Measurements from ENCODE around the gene PRPH.
"Not testable (repeated sequence)": the region's sequence is repeated elsewhere in the genome, so short reads cannot be mapped to it uniquely, and the experiment has no call there.

Gene PRPH

DNA sequence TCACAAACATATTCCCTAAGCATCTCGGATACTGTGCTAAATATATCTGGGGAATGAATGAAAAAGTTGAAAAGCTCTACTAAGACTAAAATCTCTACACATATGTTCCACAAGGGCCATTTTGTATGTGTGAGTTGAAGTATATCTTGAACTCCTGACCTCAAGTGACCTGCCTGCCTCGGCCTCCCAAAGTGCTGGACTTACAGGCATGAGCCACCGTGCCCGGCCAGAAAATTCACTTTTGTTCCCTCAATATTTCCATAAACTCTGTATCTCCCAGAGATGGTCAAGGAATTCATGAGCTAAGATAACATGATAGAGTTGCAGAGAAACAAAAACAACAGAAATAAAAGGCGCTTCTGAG lies 31.6 kb upstream of the PRPH start:
- H3K4me3 ChIP-seq (ENCODE audit: low read depth, low read length), result no peak overlapping the region
- no peak overlapping the region for H3K9ac ChIP-seq (ENCODE audit: low read depth, low read length)
- H3K27ac ChIP-seq (ENCODE audit: low read depth, low read length), result no peak overlapping the region

GRCh38 chr12:49264466-49264872 lies 30.5 kb upstream of the PRPH start:
- peaks cover 30% of the 10 kb centered on the region for H3K36me3 ChIP-seq (ENCODE audit: control insufficient read depth, insufficient read depth, low read length)
- H3K4me3 ChIP-seq (ENCODE audit: low read depth, low read length), result peak overlapping the region; percentile 97
- peaks cover 25% of the 10 kb centered on the region for H3K4me1 ChIP-seq (ENCODE audit: control insufficient read depth, insufficient read depth, low read length)
- no peaks in the 10 kb centered on the region for H3K9me3 ChIP-seq (ENCODE audit: control insufficient read depth, insufficient read depth, low read length)
- H3K27ac ChIP-seq (ENCODE audit: low read depth, low read length), result peak overlapping the region; percentile 96
- no peaks in the 10 kb centered on the region for H3K27me3 ChIP-seq (ENCODE audit: control insufficient read depth, insufficient read depth, low read length)
- H3K9ac ChIP-seq (ENCODE audit: low read depth, low read length), result peak overlapping the region; percentile 81

More for the DNA sequence above, 31.6 kb upstream of the PRPH start:
- H3K9me3 ChIP-seq (ENCODE audit: control insufficient read depth, insufficient read depth, low read length), result no peaks in the 10 kb centered on the region
- peaks cover 21% of the 10 kb centered on the region for H3K4me1 ChIP-seq (ENCODE audit: control insufficient read depth, insufficient read depth, low read length)
- peaks cover 19% of the 10 kb centered on the region for H3K36me3 ChIP-seq (ENCODE audit: control insufficient read depth, insufficient read depth, low read length)
- no peaks in the 10 kb centered on the region for H3K27me3 ChIP-seq (ENCODE audit: control insufficient read depth, insufficient read depth, low read length)

GRCh38 chr12:49264873-49265792 lies 29.8 kb upstream of the PRPH start, which contains the start of gene TUBA1C:
Gene TUBA1C (plus strand): TSS chr12:49265082. CDS start chr12:49265182, 100 bp downstream.
- Histone ChIP-seq H3K36me3 (ENCODE audit: control insufficient read depth, insufficient read depth, low read length) (peaks cover 36% of the 10 kb centered on the region), H3K27ac (ENCODE audit: low read depth, low read length) (peak within 1 kb of the TSS; percentile 96), H3K4me1 (ENCODE audit: control insufficient read depth, insufficient read depth, low read length) (peaks cover 24% of the 10 kb centered on the region)

DNA sequence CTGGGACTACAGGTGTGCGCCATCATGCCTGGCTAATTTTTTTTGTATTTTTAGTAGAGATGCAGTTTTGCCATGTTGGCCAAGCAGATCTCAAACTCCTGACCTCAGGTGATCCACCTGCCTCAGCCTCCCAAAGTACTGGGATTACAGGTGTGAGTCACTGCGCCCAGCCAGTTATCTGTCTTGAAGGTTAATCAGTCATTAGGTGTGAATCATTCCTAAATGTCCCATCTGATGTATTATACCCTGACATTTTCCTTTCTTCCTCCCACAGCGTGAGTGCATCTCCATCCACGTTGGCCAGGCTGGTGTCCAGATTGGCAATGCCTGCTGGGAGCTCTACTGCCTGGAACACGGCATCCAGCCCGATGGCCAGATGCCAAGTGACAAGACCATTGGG lies 25.8 kb upstream of the PRPH start:
- Histone ChIP-seq H3K27ac (ENCODE audit: low read depth, low read length) (peak overlapping the region; percentile 89), H3K36me3 (ENCODE audit: control insufficient read depth, insufficient read depth, low read length) (peaks cover 71% of the 10 kb centered on the region), H3K4me1 (ENCODE audit: control insufficient read depth, insufficient read depth, low read length) (peaks cover 22% of the 10 kb centered on the region)
- H3K4me3 ChIP-seq (ENCODE audit: low read depth, low read length); H3K9me3 ChIP-seq (ENCODE audit: control insufficient read depth, insufficient read depth, low read length); H3K9ac ChIP-seq (ENCODE audit: low read depth, low read length); H3K27me3 ChIP-seq (ENCODE audit: control insufficient read depth, insufficient read depth, low read length): not testable (repeated sequence)

More at GRCh38 chr12:49264873-49265792, 29.8 kb upstream of the PRPH start, which contains the start of gene TUBA1C:
- Histone ChIP-seq H3K9ac (ENCODE audit: low read depth, low read length) (peak within 1 kb of the TSS; percentile 97), H3K4me3 (ENCODE audit: low read depth, low read length) (peak within 1 kb of the TSS; percentile 97), H3K27me3 (ENCODE audit: control insufficient read depth, insufficient read depth, low read length) (no peaks in the 10 kb centered on the region), H3K9me3 (ENCODE audit: control insufficient read depth, insufficient read depth, low read length) (no peaks in the 10 kb centered on the region)

GRCh38 chr12:49272790-49273725 lies 21.9 kb upstream of the PRPH start:
- no peak overlapping the region for H3K9ac ChIP-seq (ENCODE audit: low read depth, low read length)
- peaks cover 53% of the 10 kb centered on the region for H3K36me3 ChIP-seq (ENCODE audit: control insufficient read depth, insufficient read depth, low read length)
- no peak overlapping the region for H3K4me3 ChIP-seq (ENCODE audit: low read depth, low read length)
- H3K27me3 ChIP-seq (ENCODE audit: control insufficient read depth, insufficient read depth, low read length), result no peaks in the 10 kb centered on the region
- H3K9me3 ChIP-seq (ENCODE audit: control insufficient read depth, insufficient read depth, low read length), result no peaks in the 10 kb centered on the region
- H3K4me1 ChIP-seq (ENCODE audit: control insufficient read depth, insufficient read depth, low read length), result peaks cover 4% of the 10 kb centered on the region; the same call in 1 of the 2 replicates
- no peak overlapping the region for H3K27ac ChIP-seq (ENCODE audit: low read depth, low read length)

- peaks cover under 1% of the 10 kb centered on the region; the same call in 1 of the 2 replicates for H3K4me1 ChIP-seq (ENCODE audit: control insufficient read depth, insufficient read depth, low read length)
- no peak overlapping the region for H3K27ac ChIP-seq (ENCODE audit: low read depth, low read length)
- no peak overlapping the region for H3K4me3 ChIP-seq (ENCODE audit: low read depth, low read length)
- H3K36me3 ChIP-seq (ENCODE audit: control insufficient read depth, insufficient read depth, low read length), result peaks cover 47% of the 10 kb centered on the region
- H3K27me3 ChIP-seq (ENCODE audit: control insufficient read depth, insufficient read depth, low read length), result no peaks in the 10 kb centered on the region
- no peak overlapping the region for H3K9ac ChIP-seq (ENCODE audit: low read depth, low read length)
- H3K9me3 ChIP-seq (ENCODE audit: control insufficient read depth, insufficient read depth, low read length), result no peaks in the 10 kb centered on the region
These were observed 21.1 kb upstream of the PRPH start for GRCh38 chr12:49273726-49274395.

DNA sequence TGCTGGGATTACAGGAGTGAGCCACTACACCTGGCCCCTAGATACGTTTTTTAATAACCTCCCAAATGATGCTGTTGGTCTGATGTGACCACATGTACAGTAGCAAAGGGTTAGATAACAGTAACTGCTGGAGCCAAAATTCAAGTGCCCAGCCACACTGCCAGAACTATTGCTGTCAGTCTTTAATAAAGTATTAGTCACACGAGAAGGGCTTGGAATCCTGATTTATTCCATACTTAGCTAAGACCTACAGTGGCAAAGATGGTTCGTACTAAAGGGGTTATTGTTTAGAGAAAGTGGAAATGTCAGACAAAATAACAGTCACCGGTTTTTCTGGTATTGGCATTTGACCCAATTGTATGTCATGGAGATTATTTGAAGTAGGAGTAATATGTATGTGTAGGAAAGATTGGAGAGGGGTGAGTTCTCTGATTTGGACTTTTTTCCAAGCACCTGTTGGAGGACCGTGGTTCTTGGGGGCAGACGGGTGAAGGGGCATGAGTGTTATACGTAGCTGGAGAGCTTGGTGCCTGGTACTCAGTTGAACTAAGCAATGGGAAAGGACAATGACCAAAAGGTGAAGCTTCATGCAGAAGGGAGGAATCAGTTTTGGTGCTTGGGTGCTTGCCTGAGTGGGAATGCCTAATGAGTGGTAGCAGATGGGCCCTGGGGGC lies 20.4 kb upstream of the PRPH start:
- Histone ChIP-seq H3K4me3 (ENCODE audit: low read depth, low read length) (no peak overlapping the region), H3K9me3 (ENCODE audit: control insufficient read depth, insufficient read depth, low read length) (no peaks in the 10 kb centered on the region), H3K27ac (ENCODE audit: low read depth, low read length) (no peak overlapping the region), H3K27me3 (ENCODE audit: control insufficient read depth, insufficient read depth, low read length) (no peaks in the 10 kb centered on the region), H3K4me1 (ENCODE audit: control insufficient read depth, insufficient read depth, low read length) (peaks cover 2% of the 10 kb centered on the region), H3K36me3 (ENCODE audit: control insufficient read depth, insufficient read depth, low read length) (peaks cover 41% of the 10 kb centered on the region), H3K9ac (ENCODE audit: low read depth, low read length) (no peak overlapping the region)

- Histone ChIP-seq H3K9ac (ENCODE audit: low read depth, low read length) (no peak overlapping the region), H3K27me3 (ENCODE audit: control insufficient read depth, insufficient read depth, low read length) (no peaks in the 10 kb centered on the region), H3K4me1 (ENCODE audit: control insufficient read depth, insufficient read depth, low read length) (peaks cover 8% of the 10 kb centered on the region), H3K4me3 (ENCODE audit: low read depth, low read length) (no peak overlapping the region), H3K36me3 (ENCODE audit: control insufficient read depth, insufficient read depth, low read length) (peaks cover 21% of the 10 kb centered on the region), H3K27ac (ENCODE audit: low read depth, low read length) (no peak overlapping the region), H3K9me3 (ENCODE audit: control insufficient read depth, insufficient read depth, low read length) (no peaks in the 10 kb centered on the region)
These were observed 18.4 kb upstream of the PRPH start for GRCh38 chr12:49276304-49277290.

DNA sequence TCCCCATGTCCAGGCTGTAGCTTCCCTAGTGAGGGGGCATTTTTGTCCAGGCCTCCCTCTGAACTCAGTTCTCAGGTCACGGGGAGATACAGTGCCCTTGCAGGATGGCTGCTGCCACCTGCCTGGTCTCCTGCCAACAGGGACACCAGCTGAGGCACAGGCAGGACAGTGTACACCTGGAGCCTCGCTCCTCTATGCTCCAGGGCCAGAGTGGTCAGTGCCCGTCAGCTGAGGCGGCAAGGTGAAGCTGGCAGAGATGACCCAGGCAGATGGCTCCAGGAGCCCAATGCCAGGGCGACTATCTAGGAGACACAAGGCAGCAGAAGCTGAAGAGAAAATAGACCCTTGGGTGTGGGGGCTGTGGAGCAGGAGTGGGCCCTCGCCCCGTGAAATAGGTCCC lies 17.5 kb upstream of the PRPH start:
- Histone ChIP-seq H3K9ac (ENCODE audit: low read depth, low read length) (no peak overlapping the region), H3K9me3 (ENCODE audit: control insufficient read depth, insufficient read depth, low read length) (no peaks in the 10 kb centered on the region), H3K36me3 (ENCODE audit: control insufficient read depth, insufficient read depth, low read length) (peaks cover 15% of the 10 kb centered on the region), H3K27me3 (ENCODE audit: control insufficient read depth, insufficient read depth, low read length) (no peaks in the 10 kb centered on the region), H3K27ac (ENCODE audit: low read depth, low read length) (no peak overlapping the region), H3K4me3 (ENCODE audit: low read depth, low read length) (no peak overlapping the region), H3K4me1 (ENCODE audit: control insufficient read depth, insufficient read depth, low read length) (peaks cover 8% of the 10 kb centered on the region)

All from HUES48 (cell line).